ENCODE data around the gene SEPHS1.
"Not testable (repeated sequence)": the region's sequence is repeated elsewhere in the genome, so short reads cannot be mapped to it uniquely, and the experiment has no call there.

The SEPHS1 gene

GRCh38 chr10:13348216-13349017 is at the start of gene SEPHS1:
SEPHS1 (minus strand) TSS chr10:13348293; CDS start chr10:13344950, 3,343 bp downstream.
- DNase-seq (ENCODE audit: low read depth in 2 of 2): peak; percentile 74

GRCh38 chr10:13397052-13397451 is 49.0 kb upstream of the SEPHS1 start:
- DNase-seq (ENCODE audit: low read depth in 2 of 2): no peak

GRCh38 chr10:13396369-13396768 is 48.3 kb upstream of the SEPHS1 start:
- no peak for DNase-seq (ENCODE audit: low read depth in 2 of 2)

GRCh38 chr10:13395540-13395939 is 47.4 kb upstream of the SEPHS1 start:
- DNase-seq (ENCODE audit: low read depth in 2 of 2): no peak

GRCh38 chr10:13393640-13394039 is 45.5 kb upstream of the SEPHS1 start:
- no peak for DNase-seq (ENCODE audit: low read depth in 2 of 2)

- DNase-seq (ENCODE audit: low read depth in 2 of 2): no peak
Observed at GRCh38 chr10:13392701-13393100, 44.6 kb upstream of the SEPHS1 start.

- DNase-seq (ENCODE audit: low read depth in 2 of 2): no peak
Observed at GRCh38 chr10:13390604-13391522, 42.8 kb upstream of the SEPHS1 start.

- DNase-seq (ENCODE audit: low read depth in 2 of 2): no peak
Observed at GRCh38 chr10:13388478-13389230, 40.6 kb upstream of the SEPHS1 start.

GRCh38 chr10:13386021-13386420 is 37.9 kb upstream of the SEPHS1 start:
- DNase-seq (ENCODE audit: low read depth in 2 of 2): no peak

GRCh38 chr10:13383399-13383761 is 35.3 kb upstream of the SEPHS1 start:
- no peak for DNase-seq (ENCODE audit: low read depth in 2 of 2)

- DNase-seq (ENCODE audit: low read depth in 2 of 2): no peak
Observed at GRCh38 chr10:13382703-13383398, 34.8 kb upstream of the SEPHS1 start.

- not testable (repeated sequence) for DNase-seq (ENCODE audit: low read depth in 2 of 2)
Observed at GRCh38 chr10:13379061-13379460, 31.0 kb upstream of the SEPHS1 start.

- no peak for DNase-seq (ENCODE audit: low read depth in 2 of 2)
Observed at GRCh38 chr10:13376746-13377145, 28.7 kb upstream of the SEPHS1 start.

GRCh38 chr10:13376297-13376696 is 28.2 kb upstream of the SEPHS1 start:
- DNase-seq (ENCODE audit: low read depth in 2 of 2): no peak

GRCh38 chr10:13375791-13376190 is 27.7 kb upstream of the SEPHS1 start:
- DNase-seq (ENCODE audit: low read depth in 2 of 2): no peak

GRCh38 chr10:13373644-13374043 is 25.6 kb upstream of the SEPHS1 start:
- DNase-seq (ENCODE audit: low read depth in 2 of 2): no peak

GRCh38 chr10:13372524-13372923 is 24.4 kb upstream of the SEPHS1 start:
- no peak for DNase-seq (ENCODE audit: low read depth in 2 of 2)

- no peak for DNase-seq (ENCODE audit: low read depth in 2 of 2)
Observed at GRCh38 chr10:13371897-13372470, 23.9 kb upstream of the SEPHS1 start.

GRCh38 chr10:13366891-13367290 is 18.8 kb upstream of the SEPHS1 start:
- no peak for DNase-seq (ENCODE audit: low read depth in 2 of 2)

GRCh38 chr10:13365831-13366230 is 17.7 kb upstream of the SEPHS1 start:
- DNase-seq (ENCODE audit: low read depth in 2 of 2): no peak

- DNase-seq (ENCODE audit: low read depth in 2 of 2): no peak
Observed at GRCh38 chr10:13365243-13365642, 17.1 kb upstream of the SEPHS1 start.

Data from stimulated activated CD8-positive, alpha-beta memory T cell treated with anti-CD3 and anti-CD28 coated beads, Interleukin-2, amount 100 ng/mL, for 48 hours (primary cell).